Measurements from ENCODE around the gene C2CD2.

DNA sequence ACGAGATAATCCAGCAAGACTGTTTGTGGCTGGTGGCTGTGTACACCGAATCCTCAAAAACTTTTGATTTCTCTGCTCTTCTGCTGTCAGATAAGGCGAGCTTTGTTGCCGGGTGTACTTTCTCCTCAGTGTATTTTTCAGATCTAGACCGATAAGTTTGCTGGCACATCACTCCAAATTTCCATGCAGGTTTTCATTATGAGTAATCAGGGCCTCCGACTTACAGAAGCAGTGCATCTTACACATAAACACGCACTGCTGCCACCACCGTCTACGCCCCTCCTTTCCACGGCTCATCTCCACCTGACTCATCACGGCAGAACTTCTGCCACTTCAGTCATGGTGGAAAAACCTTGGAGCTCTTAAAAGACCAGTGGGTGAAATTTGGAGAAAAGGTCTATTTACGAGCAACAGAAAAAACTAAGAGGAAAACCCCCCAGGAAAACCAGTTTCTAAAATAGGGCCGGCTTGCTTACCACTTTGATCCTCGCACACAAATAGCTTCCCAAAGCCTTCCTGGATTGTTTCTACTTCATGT lies 48.7 kb upstream of the C2CD2 start:
- TF ChIP-seq POLR2AphosphoS5 (IDR thresholded peaks at IDR 0.05; ENCODE audit: low read depth, low read length) (no peak), POLR2A (IDR thresholded peaks at IDR 0.05; ENCODE audit: low read depth, low read length) (no peak), TAF1 (IDR thresholded peaks at IDR 0.05; ENCODE audit: borderline replicate concordance, low read depth, low read length) (no peak)

Data from GM12892 (cell line).